HCT116 (cell line): Measurements from ENCODE around the gene NDUFB10. TPM values are rescaled to one million over a fixed set of nuclear protein-coding genes. Genes with fewer than 3 reads are reported as not detected.

Experiments
- ATAC-seq: fragments of 200-7000 bp; cut with Tn5 transposase; 2 replicates; pipeline ENCODE4 v1.9.1; 2020; ENCODE audit warnings: mild to moderate bottlenecking, moderate library complexity
- BruUV-seq: library from RNA; stranded (reverse); fragments of 400-500 nt; replicated peaks from 2 replicates; lab custom pipeline; 2021; lab: Mats Ljungman, UMichigan
- CTCF ChIA-PET: fragments of 300-600 bp; sonication (Branson Sonifier 250); formaldehyde crosslinking; loops from one replicate; lab custom pipeline; 2021; ENCODE audit warnings: antibody characterized with exemption; lab: Charles Lee
- POLR2A ChIA-PET: fragments of 300-600, 350-600 bp; sonication (Branson Sonifier 250); formaldehyde crosslinking; loops from one replicate; lab custom pipeline; 2021; ENCODE audit warnings: antibody characterized with exemption; lab: Charles Lee
- RAD21 ChIA-PET, 2 experiments: fragments of 300-600 bp; sonication (Branson Sonifier 250); formaldehyde crosslinking; loops; one replicate each; lab custom pipeline; 2023; ENCODE audit warnings: low total read pairs in 2 of 2; ENCODE audit not compliant: uncharacterized antibody in 2 of 2, unreplicated experiment in 2 of 2, low non-redundant PET in 1 of 2; lab: Charles Lee
- DNase-seq: peaks from one replicate; pipeline ENCODE4 v3.0.0-alpha.2; 2010; ENCODE audit warnings: low read depth, low spot score
- H2AFZ ChIP-seq: fragments of 200-600 bp; shearing (Covaris generic), sonication (generic); 2 replicates; pipeline ENCODE4 v1.6.1; 2017; ENCODE audit warnings: low read depth, mixed run types, mixed read lengths, antibody characterized with exemption, low read length; ENCODE audit not compliant: poor library complexity, severe bottlenecking
- H3K27ac ChIP-seq: 2 replicates; pipeline ENCODE4 v1.5.1; 2012; ENCODE audit warnings: low read depth, low read length
- H3K27me3 ChIP-seq: fragments of 200-600 bp; sonication (generic); 2 replicates; pipeline ENCODE4 v1.6.1; 2016; ENCODE audit warnings: mixed run types, low read length, mixed read lengths; ENCODE audit not compliant: insufficient read depth
- H3K36me3 ChIP-seq, 2 experiments: fragments of 200-500 bp in 1 of 2; fragments of 200-600 bp in 1 of 2; sonication (Bioruptor generic) in 1 of 2; sonication (generic) in 1 of 2; 2 replicates each; pipeline versions ENCODE4 v1.5.1 to v1.6.1; 2014 to 2016; ENCODE audit warnings: low read length in 2 of 2, inconsistent platforms in 1 of 2, mixed read lengths in 1 of 2, mixed run types in 1 of 2; ENCODE audit not compliant: insufficient read depth in 2 of 2, control insufficient read depth in 1 of 2
- H3K4me1 ChIP-seq, 2 experiments: fragments of 200-600 bp in 1 of 2; sonication (generic) in 1 of 2; 2 replicates each; pipeline versions ENCODE4 v1.5.1 to v1.6.1; 2012 to 2017; ENCODE audit warnings: low read length in 2 of 2, inconsistent platforms in 1 of 2, mild to moderate bottlenecking in 1 of 2, mixed read lengths in 1 of 2, mixed run types in 1 of 2, moderate library complexity in 1 of 2; ENCODE audit not compliant: insufficient read depth in 2 of 2, control insufficient read depth in 1 of 2
- H3K4me2 ChIP-seq: fragments of 200-600 bp; sonication (generic); 2 replicates; pipeline ENCODE4 v1.6.1; 2017; ENCODE audit warnings: mixed run types, low read length, mixed read lengths
- H3K4me3 ChIP-seq, 2 experiments: fragments of 200-600 bp in 1 of 2; sonication (generic) in 1 of 2; replicated peaks in 1 of 2; 2 replicates each; pipeline ENCODE4 v1.5.1; 2011 to 2016; ENCODE audit warnings: low read length in 2 of 2, control low read depth in 1 of 2, low read depth in 1 of 2, mild to moderate bottlenecking in 1 of 2, mixed read lengths in 1 of 2, mixed run types in 1 of 2
- H3K79me2 ChIP-seq: fragments of 200-600 bp; sonication (generic); 2 replicates; pipeline ENCODE4 v1.6.1; 2017; ENCODE audit warnings: mild to moderate bottlenecking, mixed run types, low read length, moderate library complexity, mixed read lengths; ENCODE audit not compliant: insufficient read depth
- H3K9ac ChIP-seq: fragments of 200-600 bp; sonication (generic); 2 replicates; pipeline ENCODE4 v1.6.1; 2016; ENCODE audit warnings: low read length, mixed read lengths
- H3K9me2 ChIP-seq: fragments of 200-600 bp; sonication (generic), shearing (Covaris generic); 2 replicates; pipeline ENCODE4 v1.6.1; 2017; ENCODE audit warnings: mixed run types, mild to moderate bottlenecking, moderate library complexity; ENCODE audit not compliant: insufficient read depth
- H3K9me3 ChIP-seq, 2 experiments: fragments of 200-500 bp in 1 of 2; fragments of 200-600 bp in 1 of 2; sonication (Bioruptor generic) in 1 of 2; sonication (generic) in 1 of 2; 2 replicates each; pipeline ENCODE4 v1.6.1; 2014 to 2017; ENCODE audit warnings: low read length in 2 of 2, mixed read lengths in 2 of 2, inconsistent platforms in 1 of 2, low read depth in 1 of 2, mild to moderate bottlenecking in 1 of 2, mixed run types in 1 of 2, moderate library complexity in 1 of 2; ENCODE audit not compliant: control insufficient read depth in 1 of 2, insufficient read depth in 1 of 2
- H4K20me1 ChIP-seq: fragments of 200-600 bp; sonication (generic), shearing (Covaris generic); 2 replicates; pipeline ENCODE4 v1.6.1; 2017; ENCODE audit warnings: mixed run types, mild to moderate bottlenecking, moderate library complexity; ENCODE audit not compliant: insufficient read depth
- ATF3 ChIP-seq: IDR thresholded peaks from 2 replicates; pipeline ENCODE4 v1.6.1; 2012
- FOSL1 ChIP-seq: IDR thresholded peaks from 2 replicates; pipeline ENCODE4 v1.6.1; 2012; ENCODE audit warnings: low read depth
- JUND ChIP-seq: IDR thresholded peaks from 2 replicates; pipeline ENCODE4 v1.6.1; 2012
- MAX ChIP-seq: IDR thresholded peaks from 2 replicates; pipeline ENCODE4 v1.6.1; 2012
- POLR2A ChIP-seq: IDR thresholded peaks from 2 replicates; pipeline ENCODE4 v1.7.0; 2011; ENCODE audit warnings: borderline replicate concordance; ENCODE audit not compliant: insufficient read depth, insufficient read length; ENCODE audit errors: extremely low read depth
- POLR2AphosphoS5 ChIP-seq: IDR thresholded peaks from 2 replicates; pipeline ENCODE4 v1.6.1; 2011; ENCODE audit warnings: mild to moderate bottlenecking, low read depth, low read length, moderate library complexity
- RAD21 ChIP-seq: IDR thresholded peaks from 2 replicates; pipeline ENCODE4 v1.6.1; 2012; ENCODE audit warnings: low read depth, mild to moderate bottlenecking
- SP1 ChIP-seq: IDR thresholded peaks from 2 replicates; pipeline ENCODE4 v1.6.1; 2012; ENCODE audit warnings: low read depth
- SRF ChIP-seq: IDR thresholded peaks from 2 replicates; pipeline ENCODE4 v1.6.1; 2012; ENCODE audit warnings: low read depth
- TCF7L2 ChIP-seq: IDR thresholded peaks from 2 replicates; pipeline ENCODE4 v1.7.0; 2011; ENCODE audit warnings: borderline replicate concordance, inconsistent platforms; ENCODE audit not compliant: insufficient read depth, insufficient read length; ENCODE audit errors: extremely low read depth
- YY1 ChIP-seq: IDR thresholded peaks from 2 replicates; pipeline ENCODE4 v1.6.1; 2011; ENCODE audit warnings: low read length, low read depth, moderate library complexity, mild to moderate bottlenecking; ENCODE audit not compliant: insufficient replicate concordance; ENCODE audit errors: extremely low read depth
- intact Hi-C: fragments of 100-400 bp; cut with micrococcal nuclease; formaldehyde crosslinking; loops from 2 replicates; pipeline ENCODE4 v1.10.0; 2022
- total RNA-seq: library from RNA; stranded (reverse); gene quantifications from one replicate; pipeline ENCODE4 v1.2.1, GENCODE V29; 2021; ENCODE audit not compliant: unreplicated experiment
- TF ChIP-seq, protein P1 (sequence below), 3 experiments: fragments of 200-600 bp in 1 of 3; sonication (generic) in 1 of 3; IDR thresholded peaks in 2 of 3; conservative IDR thresholded peaks in 1 of 3; 2 replicates each; pipeline ENCODE4 v1.5.1; 2012 to 2017; ENCODE audit warnings: low read depth in 2 of 3, low read length in 2 of 3, antibody characterized with exemption in 1 of 3, borderline replicate concordance in 1 of 3, control low read depth in 1 of 3, mild to moderate bottlenecking in 1 of 3, mixed read lengths in 1 of 3, mixed run types in 1 of 3, moderate library complexity in 1 of 3; ENCODE audit not compliant: insufficient read depth in 1 of 3

NDUFB10 gene
- total RNA-seq, 1 experiment from 2014 or later: 273 TPM

DNA sequence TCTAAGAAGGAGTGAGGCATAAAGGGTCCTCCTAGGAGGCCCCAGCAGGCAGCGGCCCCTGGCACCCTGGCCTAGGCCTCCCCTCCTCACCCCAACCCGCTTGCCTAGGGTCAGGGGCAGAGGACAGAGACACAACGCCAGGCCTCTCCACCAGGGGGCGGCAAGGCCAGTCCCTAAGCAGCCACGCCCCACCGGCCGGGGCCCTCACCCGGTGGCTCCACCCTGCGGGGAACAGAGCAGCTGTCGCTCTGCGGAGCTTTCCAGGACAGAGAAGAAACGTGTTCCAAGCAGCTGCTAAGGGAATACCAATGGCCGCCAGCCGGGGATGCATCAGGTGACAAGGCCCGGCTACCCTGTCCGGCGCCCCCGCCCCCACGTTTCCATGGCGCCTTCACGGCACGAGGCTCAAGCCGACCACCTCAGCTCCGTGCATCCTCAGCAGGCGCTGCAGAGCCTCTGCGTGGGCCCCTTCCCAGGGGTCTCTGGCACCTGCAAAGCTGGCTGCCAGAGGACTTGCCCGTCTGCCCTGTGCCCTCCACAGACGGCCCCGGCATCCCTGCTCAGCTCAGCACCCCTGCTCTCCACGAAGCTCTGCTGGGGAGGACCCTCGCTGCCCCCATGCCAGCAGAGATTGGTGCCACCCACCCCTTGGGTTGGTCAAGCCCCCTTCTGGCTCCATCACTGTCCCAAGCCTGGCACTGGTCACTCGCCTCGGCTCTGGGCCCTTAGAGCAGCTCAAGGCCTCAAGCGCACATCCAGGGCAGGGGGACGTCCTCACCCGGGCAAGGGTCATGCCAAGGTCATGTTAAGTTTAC, 44.7 kb downstream of the NDUFB10 start:
- H3K9ac ChIP-seq: peak overlapping the region; percentile 23
- no peaks in the 10 kb centered on the region for H3K27me3 ChIP-seq
- peak overlapping the region; percentile 41 for H3K4me2 ChIP-seq
- H3K27ac ChIP-seq: peak overlapping the region; percentile 62; the same call in 1 of the 2 replicates
- TF ChIP-seq POLR2A (no peak), YY1 (peak; percentile 75), RAD21 (peak; percentile 77), JUND (no peak), POLR2AphosphoS5 (peak; percentile 58), TCF7L2 (no peak), ATF3 (no peak), FOSL1 (no peak), MAX (peak; percentile 84), SP1 (peak; percentile 37; the same call in 1 of the 2 replicates), SRF (no peak)
- TF ChIP-seq, protein P1, sequence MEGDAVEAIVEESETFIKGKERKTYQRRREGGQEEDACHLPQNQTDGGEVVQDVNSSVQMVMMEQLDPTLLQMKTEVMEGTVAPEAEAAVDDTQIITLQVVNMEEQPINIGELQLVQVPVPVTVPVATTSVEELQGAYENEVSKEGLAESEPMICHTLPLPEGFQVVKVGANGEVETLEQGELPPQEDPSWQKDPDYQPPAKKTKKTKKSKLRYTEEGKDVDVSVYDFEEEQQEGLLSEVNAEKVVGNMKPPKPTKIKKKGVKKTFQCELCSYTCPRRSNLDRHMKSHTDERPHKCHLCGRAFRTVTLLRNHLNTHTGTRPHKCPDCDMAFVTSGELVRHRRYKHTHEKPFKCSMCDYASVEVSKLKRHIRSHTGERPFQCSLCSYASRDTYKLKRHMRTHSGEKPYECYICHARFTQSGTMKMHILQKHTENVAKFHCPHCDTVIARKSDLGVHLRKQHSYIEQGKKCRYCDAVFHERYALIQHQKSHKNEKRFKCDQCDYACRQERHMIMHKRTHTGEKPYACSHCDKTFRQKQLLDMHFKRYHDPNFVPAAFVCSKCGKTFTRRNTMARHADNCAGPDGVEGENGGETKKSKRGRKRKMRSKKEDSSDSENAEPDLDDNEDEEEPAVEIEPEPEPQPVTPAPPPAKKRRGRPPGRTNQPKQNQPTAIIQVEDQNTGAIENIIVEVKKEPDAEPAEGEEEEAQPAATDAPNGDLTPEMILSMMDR (IDR thresholded peaks at IDR 0.05 in 2 of 3, conservative IDR thresholded peaks at IDR 0.05 in 1 of 3; ENCODE audit: borderline replicate concordance in 1 of 3, insufficient read depth in 1 of 3, low read depth in 2 of 3, low read length in 2 of 3): peak; percentile 93 to 99 (median 99)
- ATAC-seq: peak; percentile 91
- peaks cover 23 to 50% of the 10 kb centered on the region in 2 experiments for H3K4me1 ChIP-seq
- peaks cover 23 to 42% of the 10 kb centered on the region in 2 experiments; a peak in 3 of 4 replicates for H3K36me3 ChIP-seq
- H3K79me2 ChIP-seq: peaks cover 77% of the 10 kb centered on the region
- ChIA-PET POLR2A (interaction anchor here (0.8 to 2.6 kb wide), 5 partner anchors 11 to 151 kb away, joined by 3 to 10 read pairs (median 6); partner anchors contain the start of genes RPS2 and TRAF7), CTCF (interaction anchor here (0.5 to 1.6 kb wide), 19 partner anchors 9 to 247 kb away, joined by 3 to 20 read pairs (median 4); partner anchors contain the start of genes ECI1, NPW, NTHL1 and TBL3), RAD21 (interaction anchor here (0.8 to 1.0 kb wide), 2 partner anchors 136 to 137 kb away, joined by 4 to 7 read pairs; no protein-coding TSS in a partner anchor)
- no peak overlapping the region for H2AFZ ChIP-seq
- no peak overlapping the region for H3K4me3 ChIP-seq
- no peaks in the 10 kb centered on the region for H3K9me2 ChIP-seq
- H4K20me1 ChIP-seq: peaks cover 9% of the 10 kb centered on the region; the same call in 1 of the 2 replicates
- no peaks in the 10 kb centered on the region for H3K9me3 ChIP-seq
- intact Hi-C loops: loop anchor here (5.0 kb wide), 1 partner anchor 138 kb away; no protein-coding TSS in a partner anchor
- no TSS peak for BruUV-seq
- peak; percentile 87 for DNase-seq
